Panc1 (cell line): ENCODE data around the gene KRTCAP2.
"Not testable (repeated sequence)": the region's sequence is repeated elsewhere in the genome, so short reads cannot be mapped to it uniquely, and the experiment has no call there.

ENCODE experiments used
- POLR2AphosphoS5 ChIP-seq: IDR thresholded peaks from 2 replicates; pipeline ENCODE4 v1.6.1; 2012; ENCODE audit warnings: mild to moderate bottlenecking, low read depth, low read length, moderate library complexity
- SIN3A ChIP-seq: IDR thresholded peaks from 2 replicates; pipeline ENCODE4 v1.6.1; 2012; ENCODE audit warnings: low read depth, mild to moderate bottlenecking, low read length, moderate library complexity, borderline replicate concordance; ENCODE audit not compliant: insufficient read depth
- TF ChIP-seq, protein P1 (sequence below): fragments of 450-650 bp; IDR thresholded peaks from 2 replicates; pipeline ENCODE4 v1.5.1; 2017; ENCODE audit warnings: mild to moderate bottlenecking

DNA sequence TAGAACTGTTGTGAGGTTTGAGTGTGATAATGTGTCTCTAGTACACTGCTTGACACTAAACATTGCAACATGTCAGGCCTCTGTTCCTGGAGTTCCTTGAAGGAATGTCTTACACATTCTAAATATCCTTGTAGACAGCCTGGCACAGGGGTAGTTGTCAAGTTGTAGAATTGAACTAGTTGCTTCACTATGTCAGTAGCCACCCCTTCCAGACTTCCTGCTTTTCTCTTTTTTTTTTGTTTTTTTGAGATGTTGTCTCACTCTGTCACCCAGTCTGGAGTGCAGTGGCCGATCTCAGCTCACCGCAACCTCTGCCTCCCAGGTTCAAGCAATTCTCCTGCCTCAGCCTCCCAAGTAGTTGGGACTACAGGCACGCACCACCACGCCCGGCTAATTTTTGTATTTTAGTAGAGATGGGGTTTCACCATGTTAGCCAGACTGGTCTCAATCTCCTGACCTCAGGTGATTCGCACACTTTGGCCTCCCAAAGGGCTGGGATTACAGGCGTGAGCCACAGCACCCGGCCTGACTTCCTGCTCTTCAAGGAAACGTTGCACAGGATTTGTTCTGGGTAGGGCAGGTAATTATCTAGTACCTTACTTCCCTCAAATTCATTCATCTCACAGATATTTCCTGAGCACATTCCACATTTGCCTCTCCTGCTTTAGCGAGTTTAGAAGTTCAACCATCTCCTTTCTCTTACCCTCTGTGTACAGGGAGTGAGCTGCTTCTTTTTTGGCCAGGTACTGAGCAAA, 47.3 kb upstream of the KRTCAP2 start:
- TF ChIP-seq, protein P1, sequence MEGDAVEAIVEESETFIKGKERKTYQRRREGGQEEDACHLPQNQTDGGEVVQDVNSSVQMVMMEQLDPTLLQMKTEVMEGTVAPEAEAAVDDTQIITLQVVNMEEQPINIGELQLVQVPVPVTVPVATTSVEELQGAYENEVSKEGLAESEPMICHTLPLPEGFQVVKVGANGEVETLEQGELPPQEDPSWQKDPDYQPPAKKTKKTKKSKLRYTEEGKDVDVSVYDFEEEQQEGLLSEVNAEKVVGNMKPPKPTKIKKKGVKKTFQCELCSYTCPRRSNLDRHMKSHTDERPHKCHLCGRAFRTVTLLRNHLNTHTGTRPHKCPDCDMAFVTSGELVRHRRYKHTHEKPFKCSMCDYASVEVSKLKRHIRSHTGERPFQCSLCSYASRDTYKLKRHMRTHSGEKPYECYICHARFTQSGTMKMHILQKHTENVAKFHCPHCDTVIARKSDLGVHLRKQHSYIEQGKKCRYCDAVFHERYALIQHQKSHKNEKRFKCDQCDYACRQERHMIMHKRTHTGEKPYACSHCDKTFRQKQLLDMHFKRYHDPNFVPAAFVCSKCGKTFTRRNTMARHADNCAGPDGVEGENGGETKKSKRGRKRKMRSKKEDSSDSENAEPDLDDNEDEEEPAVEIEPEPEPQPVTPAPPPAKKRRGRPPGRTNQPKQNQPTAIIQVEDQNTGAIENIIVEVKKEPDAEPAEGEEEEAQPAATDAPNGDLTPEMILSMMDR = not testable (repeated sequence)
- not testable (repeated sequence) for TF ChIP-seq SIN3A, POLR2AphosphoS5
